Astrocyte (in vitro differentiated cells and primary cell): Measurements from ENCODE around the gene ACSL1.

Source experiments
- CTCF ChIP-seq: IDR thresholded peaks from 2 replicates; pipeline ENCODE4 v1.5.1; 2011; ENCODE audit warnings: low read depth, mild to moderate bottlenecking, inconsistent platforms, low read length, moderate library complexity; ENCODE audit not compliant: insufficient read depth
- EZH2 ChIP-seq: IDR thresholded peaks from 2 replicates; pipeline ENCODE4 v1.6.1; 2012; ENCODE audit warnings: mild to moderate bottlenecking, low read length, inconsistent platforms; ENCODE audit not compliant: insufficient read depth

GRCh38 chr4:184774152-184774551, 51.6 kb downstream of the ACSL1 start:
- TF ChIP-seq EZH2: no peak
- no peak for TF ChIP-seq CTCF
